HCT116 (cell line): ENCODE measurements around the gene SNX13. TPM values are rescaled to one million over a fixed set of nuclear protein-coding genes. Genes with fewer than 3 reads are reported as not detected.

Experiments
- CBX3 ChIP-seq: IDR thresholded peaks from 2 replicates; pipeline ENCODE4 v1.6.1; 2012; ENCODE audit warnings: low read depth
- EZH2phosphoT487 ChIP-seq: fragments of 200-600 bp; IDR thresholded peaks from 2 replicates; pipeline ENCODE4 v1.6.1; 2018; ENCODE audit warnings: antibody characterized with exemption, borderline replicate concordance
- REST ChIP-seq: IDR thresholded peaks from 2 replicates; pipeline ENCODE4 v1.6.1; 2012; ENCODE audit warnings: low read depth
- total RNA-seq: library from RNA; stranded (reverse); gene quantifications from one replicate; pipeline ENCODE4 v1.2.1, GENCODE V29; 2021; ENCODE audit not compliant: unreplicated experiment
- TF ChIP-seq, protein P1 (sequence below), 3 experiments: fragments of 200-600 bp in 1 of 3; sonication (generic) in 1 of 3; IDR thresholded peaks in 2 of 3; conservative IDR thresholded peaks in 1 of 3; 2 replicates each; pipeline ENCODE4 v1.5.1; 2012 to 2017; ENCODE audit warnings: low read depth in 2 of 3, low read length in 2 of 3, antibody characterized with exemption in 1 of 3, borderline replicate concordance in 1 of 3, control low read depth in 1 of 3, mild to moderate bottlenecking in 1 of 3, mixed read lengths in 1 of 3, mixed run types in 1 of 3, moderate library complexity in 1 of 3; ENCODE audit not compliant: insufficient read depth in 1 of 3
- TF ChIP-seq, protein P2 (sequence below): IDR thresholded peaks from 2 replicates; pipeline ENCODE4 v1.6.1; 2011; ENCODE audit warnings: mild to moderate bottlenecking, low read length, moderate library complexity; ENCODE audit not compliant: insufficient replicate concordance; ENCODE audit errors: extremely low read depth
- TF ChIP-seq, protein P3 (sequence below): IDR thresholded peaks from 2 replicates; pipeline ENCODE4 v1.6.1; 2012

Gene SNX13
- total RNA-seq, 1 experiment from 2014 or later, result 33.4 TPM

- no peak for TF ChIP-seq REST
- no peak for TF ChIP-seq EZH2phosphoT487
- TF ChIP-seq, protein P1, sequence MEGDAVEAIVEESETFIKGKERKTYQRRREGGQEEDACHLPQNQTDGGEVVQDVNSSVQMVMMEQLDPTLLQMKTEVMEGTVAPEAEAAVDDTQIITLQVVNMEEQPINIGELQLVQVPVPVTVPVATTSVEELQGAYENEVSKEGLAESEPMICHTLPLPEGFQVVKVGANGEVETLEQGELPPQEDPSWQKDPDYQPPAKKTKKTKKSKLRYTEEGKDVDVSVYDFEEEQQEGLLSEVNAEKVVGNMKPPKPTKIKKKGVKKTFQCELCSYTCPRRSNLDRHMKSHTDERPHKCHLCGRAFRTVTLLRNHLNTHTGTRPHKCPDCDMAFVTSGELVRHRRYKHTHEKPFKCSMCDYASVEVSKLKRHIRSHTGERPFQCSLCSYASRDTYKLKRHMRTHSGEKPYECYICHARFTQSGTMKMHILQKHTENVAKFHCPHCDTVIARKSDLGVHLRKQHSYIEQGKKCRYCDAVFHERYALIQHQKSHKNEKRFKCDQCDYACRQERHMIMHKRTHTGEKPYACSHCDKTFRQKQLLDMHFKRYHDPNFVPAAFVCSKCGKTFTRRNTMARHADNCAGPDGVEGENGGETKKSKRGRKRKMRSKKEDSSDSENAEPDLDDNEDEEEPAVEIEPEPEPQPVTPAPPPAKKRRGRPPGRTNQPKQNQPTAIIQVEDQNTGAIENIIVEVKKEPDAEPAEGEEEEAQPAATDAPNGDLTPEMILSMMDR (IDR thresholded peaks at IDR 0.05 in 2 of 3, conservative IDR thresholded peaks at IDR 0.05 in 1 of 3; ENCODE audit: borderline replicate concordance in 1 of 3, insufficient read depth in 1 of 3, low read depth in 2 of 3, low read length in 2 of 3), result no peak
- TF ChIP-seq CBX3, result no peak
- TF ChIP-seq, protein P2, sequence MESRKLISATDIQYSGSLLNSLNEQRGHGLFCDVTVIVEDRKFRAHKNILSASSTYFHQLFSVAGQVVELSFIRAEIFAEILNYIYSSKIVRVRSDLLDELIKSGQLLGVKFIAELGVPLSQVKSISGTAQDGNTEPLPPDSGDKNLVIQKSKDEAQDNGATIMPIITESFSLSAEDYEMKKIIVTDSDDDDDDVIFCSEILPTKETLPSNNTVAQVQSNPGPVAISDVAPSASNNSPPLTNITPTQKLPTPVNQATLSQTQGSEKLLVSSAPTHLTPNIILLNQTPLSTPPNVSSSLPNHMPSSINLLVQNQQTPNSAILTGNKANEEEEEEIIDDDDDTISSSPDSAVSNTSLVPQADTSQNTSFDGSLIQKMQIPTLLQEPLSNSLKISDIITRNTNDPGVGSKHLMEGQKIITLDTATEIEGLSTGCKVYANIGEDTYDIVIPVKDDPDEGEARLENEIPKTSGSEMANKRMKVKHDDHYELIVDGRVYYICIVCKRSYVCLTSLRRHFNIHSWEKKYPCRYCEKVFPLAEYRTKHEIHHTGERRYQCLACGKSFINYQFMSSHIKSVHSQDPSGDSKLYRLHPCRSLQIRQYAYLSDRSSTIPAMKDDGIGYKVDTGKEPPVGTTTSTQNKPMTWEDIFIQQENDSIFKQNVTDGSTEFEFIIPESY, result no peak
- TF ChIP-seq, protein P3, sequence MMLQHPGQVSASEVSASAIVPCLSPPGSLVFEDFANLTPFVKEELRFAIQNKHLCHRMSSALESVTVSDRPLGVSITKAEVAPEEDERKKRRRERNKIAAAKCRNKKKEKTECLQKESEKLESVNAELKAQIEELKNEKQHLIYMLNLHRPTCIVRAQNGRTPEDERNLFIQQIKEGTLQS, result no peak
Measured at GRCh38 chr7:17907014-17907413, 33.3 kb downstream of the SNX13 start (continued).
